B cell (primary cell): Measurements from ENCODE around the gene TGFBRAP1. TPM values are rescaled to one million over a fixed set of nuclear protein-coding genes. Genes with fewer than 3 reads are reported as not detected.

Source experiments
- ATAC-seq: fragments of 200-7000 bp; cut with Tn5 transposase; one replicate; pipeline ENCODE4 v1.10.0; 2021; ENCODE audit warnings: low read depth, mild to moderate bottlenecking, moderate number of reproducible peaks, moderate library complexity
- CTCF ChIA-PET: fragments of 350-600 bp; sonication (Branson Sonifier 250); formaldehyde crosslinking; loops from one replicate; lab custom pipeline; 2021; ENCODE audit warnings: antibody characterized with exemption, inconsistent platforms; lab: Charles Lee
- POLR2A ChIA-PET: fragments of 350-600 bp; sonication (Branson Sonifier 250); formaldehyde crosslinking; loops from one replicate; lab custom pipeline; 2021; ENCODE audit warnings: antibody characterized with exemption; lab: Charles Lee
- DNase-seq: peaks from one replicate; pipeline ENCODE4 v3.0.0; 2013
- H2AFZ ChIP-seq: 2 replicates; pipeline ENCODE4 v1.6.1; 2012; ENCODE audit warnings: mild to moderate bottlenecking, low read depth, low read length; ENCODE audit not compliant: insufficient read depth, poor library complexity, severe bottlenecking
- H3K27ac ChIP-seq, 2 donors: 1 replicate in 1 of 2; 2 replicates in 1 of 2; pipeline ENCODE4 v1.5.1; 2012 to 2013; ENCODE audit warnings: low read length in 2 of 2, mild to moderate bottlenecking in 2 of 2, moderate library complexity in 1 of 2
- H3K27me3 ChIP-seq, 4 experiments: fragments of 200-600 bp in 1 of 4; sonication (generic) in 1 of 4; replicated peaks in 1 of 4; 1 replicate in 2 of 4; 2 replicates in 2 of 4; pipeline versions ENCODE4 v1.6.1 to v1.7.0; 2013 to 2016; ENCODE audit warnings: low read length in 3 of 4, mild to moderate bottlenecking in 2 of 4, mixed read lengths in 1 of 4, moderate library complexity in 1 of 4; ENCODE audit not compliant: insufficient read depth in 4 of 4, control insufficient read depth in 3 of 4; ENCODE audit errors: control extremely low read depth in 1 of 4
- H3K36me3 ChIP-seq, 2 experiments: replicated peaks in 1 of 2; 1 replicate in 1 of 2; 2 replicates in 1 of 2; pipeline versions ENCODE4 v1.6.1 to v1.7.1; 2013; ENCODE audit warnings: low read length in 1 of 2; ENCODE audit not compliant: insufficient read depth in 2 of 2, control insufficient read depth in 1 of 2; ENCODE audit errors: control extremely low read depth in 1 of 2, extremely low read depth in 1 of 2
- H3K4me1 ChIP-seq, 2 donors: fragments of 200-600 bp in 1 of 2; sonication (generic) in 1 of 2; 1 replicate in 1 of 2; 2 replicates in 1 of 2; pipeline versions ENCODE4 v1.5.1 to v1.6.1; 2013 to 2017; ENCODE audit warnings: low read length in 2 of 2; ENCODE audit not compliant: control insufficient read depth in 2 of 2, insufficient read depth in 2 of 2
- H3K4me2 ChIP-seq: replicated peaks from 2 replicates; pipeline ENCODE3; 2012; ENCODE audit warnings: mild to moderate bottlenecking, low read depth, low read length; ENCODE audit not compliant: poor library complexity, severe bottlenecking
- H3K4me3 ChIP-seq, 5 experiments: fragments of 200-600 bp in 1 of 5; sonication (generic) in 1 of 5; 1 replicate in 3 of 5; 2 replicates in 2 of 5; pipeline versions ENCODE4 v1.5.1 to v1.7.0; 2011 to 2016; ENCODE audit warnings: low read length in 4 of 5, mild to moderate bottlenecking in 4 of 5, low read depth in 2 of 5, control low read depth in 1 of 5, moderate library complexity in 1 of 5; ENCODE audit not compliant: insufficient read depth in 1 of 5; ENCODE audit errors: control extremely low read depth in 1 of 5, extremely low read depth in 1 of 5
- H3K79me2 ChIP-seq: fragments of 200-600 bp; sonication (generic); one replicate; pipeline ENCODE4 v1.6.0; 2016; ENCODE audit warnings: low read length; ENCODE audit not compliant: control insufficient read depth, insufficient read depth
- H3K9ac ChIP-seq: fragments of 200-600 bp; sonication (generic); 2 replicates; pipeline ENCODE4 v1.6.1; 2017; ENCODE audit warnings: mild to moderate bottlenecking, low read length, moderate library complexity
- H3K9me3 ChIP-seq, 3 donors: one replicate each; pipeline versions ENCODE4 v1.6.1 to v1.7.1; 2013; ENCODE audit warnings: low read length in 2 of 3; ENCODE audit not compliant: control insufficient read depth in 2 of 3, insufficient read depth in 1 of 3; ENCODE audit errors: control extremely low read depth in 1 of 3
- H4K20me1 ChIP-seq: 2 replicates; pipeline ENCODE4 v1.6.0; 2012; ENCODE audit warnings: mild to moderate bottlenecking, low read length; ENCODE audit not compliant: insufficient read depth, control insufficient read depth, poor library complexity, severe bottlenecking
- H3K27ac Mint-ChIP-seq: one replicate; pipeline ENCODE4 v1.8.0; 2021; ENCODE audit warnings: mixed read lengths
- H3K27me3 Mint-ChIP-seq: one replicate; pipeline ENCODE4 v1.8.0; 2021; ENCODE audit warnings: mixed read lengths
- H3K4me1 Mint-ChIP-seq: one replicate; pipeline ENCODE4 v1.8.0; 2021; ENCODE audit warnings: mixed read lengths
- H3K4me3 Mint-ChIP-seq: one replicate; pipeline ENCODE4 v1.8.0; 2021; ENCODE audit warnings: mixed read lengths
- H3K9me3 Mint-ChIP-seq: one replicate; pipeline ENCODE4 v1.8.0; 2022; ENCODE audit warnings: mixed read lengths; ENCODE audit not compliant: insufficient read depth
- CTCF ChIP-seq: fragments of 200-600 bp; IDR thresholded peaks from one replicate; pipeline ENCODE4 v1.8.0; 2022; ENCODE audit warnings: antibody characterized with exemption, mild to moderate bottlenecking
- EZH2 ChIP-seq: IDR thresholded peaks from 2 replicates; pipeline ENCODE4 v1.6.1; 2012; ENCODE audit warnings: borderline replicate concordance, low read depth, mild to moderate bottlenecking, moderate library complexity, low read length; ENCODE audit not compliant: insufficient read depth, poor library complexity, severe bottlenecking
- WGBS: methylation state at CpG from one replicate; pipeline ENCODE4 v1.1.5; 2013; ENCODE audit warnings: missing lambda C conversion rate; ENCODE audit not compliant: insufficient coverage; 5-methylcytosine and 5-hydroxymethylcytosine counted together
- intact Hi-C: fragments of 100-400 bp; cut with micrococcal nuclease; formaldehyde crosslinking; loops from one replicate; pipeline ENCODE4 v1.10.0; 2022
- polyA plus RNA-seq: library from polyadenylated mRNA; depleted of rRNA; stranded (reverse); fragments of >200 nt; gene quantifications from 2 replicates; pipeline ENCODE4 v1.2.3, GENCODE V29; 2012
- total RNA-seq, 2 donors: library from RNA; stranded (reverse); fragments of 120-200 nt in 1 of 2; gene quantifications; 1 replicate in 1 of 2; 2 replicates in 1 of 2; pipeline versions ENCODE4 v1.2.3 to v1.2.4, GENCODE V29; 2013 to 2022

TGFBRAP1 gene
- total and polyA plus RNA-seq, 2 donors (not counting 1 experiment from before 2014, with no cell fraction given) = 9.3 to 21.7 TPM

GRCh38 chr2:105376010-105376409 is 46.5 kb upstream of the TGFBRAP1 start:
- 92% methylated on average over 6 of the region's 11 CpGs for WGBS
- no peaks in the 10 kb centered on the region for H3K79me2 ChIP-seq
- intact Hi-C loops = no loop called here

GRCh38 chr2:105375001-105375561 is 45.5 kb upstream of the TGFBRAP1 start:
- Histone ChIP-seq H2AFZ (no peak overlapping the region), H3K9ac (no peak overlapping the region), H3K4me2 (no peak overlapping the region), H3K27ac (no peak overlapping the region), H3K79me2 (no peaks in the 10 kb centered on the region), H3K4me3 (no peak overlapping the region), H3K4me1 (no peaks in the 10 kb centered on the region), H3K36me3 (no peaks in the 10 kb centered on the region), H3K27me3 (no peaks in the 10 kb centered on the region), H4K20me1 (no peaks in the 10 kb centered on the region), H3K9me3 (no peaks in the 10 kb centered on the region)
- no peaks in the 10 kb centered on the region for H3K27me3 Mint-ChIP-seq
- H3K4me3 Mint-ChIP-seq = no peak overlapping the region
- no peak for TF ChIP-seq CTCF
- no peak for TF ChIP-seq EZH2
- ATAC-seq (no peak), DNase-seq (no peak)
- no peaks in the 10 kb centered on the region for H3K9me3 Mint-ChIP-seq
- intact Hi-C loops = no loop called here
- ChIA-PET POLR2A (no interaction called here), CTCF (no interaction called here)
- no peaks in the 10 kb centered on the region for H3K4me1 Mint-ChIP-seq
- no peak overlapping the region for H3K27ac Mint-ChIP-seq
- 90% methylated on average over 10 of the region's 15 CpGs for WGBS

More at GRCh38 chr2:105376010-105376409, 46.5 kb upstream of the TGFBRAP1 start:
- Histone ChIP-seq H4K20me1 (no peaks in the 10 kb centered on the region), H2AFZ (no peak overlapping the region), H3K9me3 (no peaks in the 10 kb centered on the region), H3K4me2 (no peak overlapping the region), H3K27ac (no peak overlapping the region), H3K9ac (no peak overlapping the region), H3K4me1 (no peaks in the 10 kb centered on the region), H3K4me3 (no peak overlapping the region), H3K36me3 (no peaks in the 10 kb centered on the region), H3K27me3 (no peaks in the 10 kb centered on the region)
- ChIA-PET POLR2A (no interaction called here), CTCF (no interaction called here)
- Mint-ChIP-seq H3K4me1 (no peaks in the 10 kb centered on the region), H3K9me3 (no peaks in the 10 kb centered on the region), H3K27me3 (no peaks in the 10 kb centered on the region), H3K4me3 (no peak overlapping the region), H3K27ac (no peak overlapping the region)
- DNase-seq = no peak
- ATAC-seq = no peak
- TF ChIP-seq CTCF (no peak), EZH2 (no peak)
